ENCODE results near the gene MFSD6.

Gene MFSD6

GRCh38 chr2:190379249-190379964, 28.7 kb upstream of the MFSD6 start:
- no peak overlapping the region for H3K27ac ChIP-seq (ENCODE audit: low read depth, low read length)
- H3K4me2 ChIP-seq (ENCODE audit: low read length): no peak overlapping the region

GRCh38 chr2:190380962-190381412, 27.2 kb upstream of the MFSD6 start:
- Histone ChIP-seq H3K79me2 (ENCODE audit: control insufficient read depth, low read length) (no peaks in the 10 kb centered on the region), H3K4me3 (ENCODE audit: low read length) (no peak overlapping the region), H3K9me3 (ENCODE audit: control insufficient read depth, insufficient read depth, low read length) (no peaks in the 10 kb centered on the region), H3K36me3 (ENCODE audit: control insufficient read depth, low read length) (no peaks in the 10 kb centered on the region), H3K27ac (ENCODE audit: low read depth, low read length) (no peak overlapping the region), H3K4me1 (ENCODE audit: control insufficient read depth, low read length) (no peaks in the 10 kb centered on the region), H4K20me1 (ENCODE audit: control insufficient read depth, insufficient read depth, low read depth, low read length) (no peaks in the 10 kb centered on the region), H3K9me2 (replicated peaks; ENCODE audit: control insufficient read depth, low read length) (no peaks in the 10 kb centered on the region), H3K4me2 (ENCODE audit: low read length) (no peak overlapping the region), H3K27me3 (ENCODE audit: control insufficient read depth, low read length) (no peaks in the 10 kb centered on the region), H3F3A (ENCODE audit: control insufficient read depth, insufficient read depth) (no peaks in the 10 kb centered on the region)
- TF ChIP-seq CTCF (IDR thresholded peaks at IDR 0.05; ENCODE audit: low read depth, low read length, poor library complexity, severe bottlenecking) (no peak), EZH2phosphoT487 (IDR thresholded peaks at IDR 0.05; ENCODE audit: borderline replicate concordance, low read length) (no peak)

More at GRCh38 chr2:190379249-190379964, 28.7 kb upstream of the MFSD6 start:
- Histone ChIP-seq H3K79me2 (ENCODE audit: control insufficient read depth, low read length) (no peaks in the 10 kb centered on the region), H3K4me3 (ENCODE audit: low read length) (no peak overlapping the region), H3K4me1 (ENCODE audit: control insufficient read depth, low read length) (no peaks in the 10 kb centered on the region), H4K20me1 (ENCODE audit: control insufficient read depth, insufficient read depth, low read depth, low read length) (no peaks in the 10 kb centered on the region), H3K27me3 (ENCODE audit: control insufficient read depth, low read length) (no peaks in the 10 kb centered on the region), H3F3A (ENCODE audit: control insufficient read depth, insufficient read depth) (no peaks in the 10 kb centered on the region), H3K36me3 (ENCODE audit: control insufficient read depth, low read length) (no peaks in the 10 kb centered on the region), H3K9me3 (ENCODE audit: control insufficient read depth, insufficient read depth, low read length) (no peaks in the 10 kb centered on the region), H3K9me2 (replicated peaks; ENCODE audit: control insufficient read depth, low read length) (no peaks in the 10 kb centered on the region)
- no peak for TF ChIP-seq CTCF (IDR thresholded peaks at IDR 0.05; ENCODE audit: low read depth, low read length, poor library complexity, severe bottlenecking)
- TF ChIP-seq EZH2phosphoT487 (IDR thresholded peaks at IDR 0.05; ENCODE audit: borderline replicate concordance, low read length): no peak

GRCh38 chr2:190382851-190383250, 25.3 kb upstream of the MFSD6 start:
- no peak for TF ChIP-seq EZH2phosphoT487 (IDR thresholded peaks at IDR 0.05; ENCODE audit: borderline replicate concordance, low read length)
- TF ChIP-seq CTCF (IDR thresholded peaks at IDR 0.05; ENCODE audit: low read depth, low read length, poor library complexity, severe bottlenecking): peak; percentile 77
- Histone ChIP-seq H3K4me2 (ENCODE audit: low read length) (no peak overlapping the region), H3K9me2 (replicated peaks; ENCODE audit: control insufficient read depth, low read length) (no peaks in the 10 kb centered on the region)

More at GRCh38 chr2:190382851-190383250, 25.3 kb upstream of the MFSD6 start:
- no peak overlapping the region for H3K4me3 ChIP-seq (ENCODE audit: low read length)
- no peaks in the 10 kb centered on the region for H3K4me1 ChIP-seq (ENCODE audit: control insufficient read depth, low read length)
- H3K27me3 ChIP-seq (ENCODE audit: control insufficient read depth, low read length): no peaks in the 10 kb centered on the region
- no peaks in the 10 kb centered on the region for H3K36me3 ChIP-seq (ENCODE audit: control insufficient read depth, low read length)
- no peaks in the 10 kb centered on the region for H3K9me3 ChIP-seq (ENCODE audit: control insufficient read depth, insufficient read depth, low read length)
- no peaks in the 10 kb centered on the region for H4K20me1 ChIP-seq (ENCODE audit: control insufficient read depth, insufficient read depth, low read depth, low read length)
- H3K27ac ChIP-seq (ENCODE audit: low read depth, low read length): no peak overlapping the region
- H3K79me2 ChIP-seq (ENCODE audit: control insufficient read depth, low read length): no peaks in the 10 kb centered on the region
- no peaks in the 10 kb centered on the region for H3F3A ChIP-seq (ENCODE audit: control insufficient read depth, insufficient read depth)
